Measurements from ENCODE around the gene SLC27A1.
"Not testable (repeated sequence)": the region's sequence is repeated elsewhere in the genome, so short reads cannot be mapped to it uniquely, and the experiment has no call there.

The SLC27A1 gene

GRCh38 chr19:17517898-17518297, 47.6 kb downstream of the SLC27A1 start:
- no peak overlapping the region for H3K4me3 ChIP-seq (ENCODE audit: low read length)
- DNase-seq (ENCODE audit: low read depth), result no peak
- no peak for TF ChIP-seq CTCF (IDR thresholded peaks at IDR 0.05; ENCODE audit: insufficient read depth, low read depth, low read length, missing control alignments)

GRCh38 chr19:17518654-17519053, 48.3 kb downstream of the SLC27A1 start:
- H3K4me3 ChIP-seq (ENCODE audit: low read length); DNase-seq (ENCODE audit: low read depth): not testable (repeated sequence)

GRCh38 chr19:17519967-17520366, 49.6 kb downstream of the SLC27A1 start:
- TF ChIP-seq CTCF (IDR thresholded peaks at IDR 0.05; ENCODE audit: insufficient read depth, low read depth, low read length, missing control alignments), result no peak

GRCh38 chr19:17520865-17521264, 50.5 kb downstream of the SLC27A1 start:
- no peak for DNase-seq (ENCODE audit: low read depth)
- TF ChIP-seq CTCF (IDR thresholded peaks at IDR 0.05; ENCODE audit: insufficient read depth, low read depth, low read length, missing control alignments), result no peak
- no peak overlapping the region for H3K4me3 ChIP-seq (ENCODE audit: low read length)

More at GRCh38 chr19:17519967-17520366, 49.6 kb downstream of the SLC27A1 start:
- H3K4me3 ChIP-seq (ENCODE audit: low read length), result no peak overlapping the region
- DNase-seq (ENCODE audit: low read depth), result no peak

GRCh38 chr19:17522988-17523872, 52.9 kb downstream of the SLC27A1 start:
- DNase-seq (ENCODE audit: low read depth), result no peak

GRCh38 chr19:17524651-17525050, 54.3 kb downstream of the SLC27A1 start:
- DNase-seq (ENCODE audit: low read depth), result no peak
- no peak overlapping the region for H3K4me3 ChIP-seq (ENCODE audit: low read length)
- no peak for TF ChIP-seq CTCF (IDR thresholded peaks at IDR 0.05; ENCODE audit: insufficient read depth, low read depth, low read length, missing control alignments)

More at GRCh38 chr19:17522988-17523872, 52.9 kb downstream of the SLC27A1 start:
- no peak for TF ChIP-seq CTCF (IDR thresholded peaks at IDR 0.05; ENCODE audit: insufficient read depth, low read depth, low read length, missing control alignments)
- H3K4me3 ChIP-seq (ENCODE audit: low read length), result no peak overlapping the region

- no peak for DNase-seq (ENCODE audit: low read depth)
- no peak for TF ChIP-seq CTCF (IDR thresholded peaks at IDR 0.05; ENCODE audit: insufficient read depth, low read depth, low read length, missing control alignments)
- no peak overlapping the region for H3K4me3 ChIP-seq (ENCODE audit: low read length)
These were observed 54.8 kb downstream of the SLC27A1 start for GRCh38 chr19:17525141-17525540.

All from epithelial cell of esophagus (primary cell).